MM.1S (cell line): ENCODE results near the gene ZNF286A.
"Not testable (repeated sequence)": the region's sequence is repeated elsewhere in the genome, so short reads cannot be mapped to it uniquely, and the experiment has no call there.

Experiments used
- DNase-seq: peaks from one replicate; pipeline ENCODE4 v3.0.0-alpha.2; 2015
- H2AFZ ChIP-seq: fragments of 300-600 bp; sonication (generic); 2 replicates; pipeline ENCODE4 v1.6.0; 2016; ENCODE audit warnings: antibody characterized with exemption, low read length
- H3F3A ChIP-seq: fragments of 300-600 bp; sonication (generic); 2 replicates; pipeline ENCODE4 v1.6.1; 2016; ENCODE audit warnings: mild to moderate bottlenecking, antibody characterized with exemption, low read length, moderate library complexity, mixed read lengths; ENCODE audit not compliant: insufficient read depth
- H3K27ac ChIP-seq: fragments of 300-600 bp; sonication (generic); 2 replicates; pipeline ENCODE4 v1.5.1; 2016; ENCODE audit warnings: mild to moderate bottlenecking, low read length
- H3K27me3 ChIP-seq: fragments of 300-600 bp; sonication (generic); replicated peaks from 2 replicates; pipeline ENCODE4 v1.6.0; 2016; ENCODE audit warnings: low read length; ENCODE audit not compliant: insufficient read depth
- H3K36me3 ChIP-seq: fragments of 300-600 bp; sonication (generic); replicated peaks from 2 replicates; pipeline ENCODE4 v1.6.1; 2016; ENCODE audit warnings: mild to moderate bottlenecking, low read length, mixed read lengths; ENCODE audit not compliant: insufficient read depth
- H3K4me1 ChIP-seq: fragments of 300-600 bp; sonication (generic); 2 replicates; pipeline ENCODE4 v1.6.1; 2016; ENCODE audit warnings: low read length, mixed read lengths
- H3K4me2 ChIP-seq: fragments of 300-600 bp; sonication (generic); 2 replicates; pipeline ENCODE4 v1.6.0; 2016; ENCODE audit warnings: low read depth, low read length
- H3K4me3 ChIP-seq: fragments of 300-600 bp; sonication (generic); 2 replicates; pipeline ENCODE4 v1.5.1; 2016; ENCODE audit warnings: low read length, mixed read lengths
- H3K79me2 ChIP-seq: fragments of 300-600 bp; sonication (generic); 2 replicates; pipeline ENCODE4 v1.6.1; 2016; ENCODE audit warnings: mixed run types, low read length, mixed read lengths
- H3K9ac ChIP-seq: fragments of 300-600 bp; sonication (generic); 2 replicates; pipeline ENCODE4 v1.6.1; 2016; ENCODE audit warnings: low read length, mixed read lengths
- H3K9me2 ChIP-seq: fragments of 300-600 bp; sonication (generic); replicated peaks from 2 replicates; pipeline ENCODE4 v1.6.1; 2016; ENCODE audit warnings: mild to moderate bottlenecking, low read length, mixed read lengths; ENCODE audit not compliant: insufficient read depth
- H3K9me3 ChIP-seq: fragments of 300-600 bp; sonication (generic); replicated peaks from 2 replicates; pipeline ENCODE4 v1.6.1; 2016; ENCODE audit warnings: mild to moderate bottlenecking, low read length, mixed read lengths; ENCODE audit not compliant: insufficient read depth
- H4K20me1 ChIP-seq: fragments of 300-600 bp; sonication (generic); 2 replicates; pipeline ENCODE4 v1.6.1; 2016; ENCODE audit warnings: mild to moderate bottlenecking, low read length, moderate library complexity, mixed read lengths; ENCODE audit not compliant: insufficient read depth
- EZH2 ChIP-seq: fragments of 300-600 bp; sonication (generic); optimal IDR thresholded peaks from 2 replicates; pipeline ENCODE3; 2017; ENCODE audit warnings: low read depth, mild to moderate bottlenecking, antibody characterized with exemption, low read length, mixed read lengths
- EZH2phosphoT487 ChIP-seq: fragments of 300-600 bp; sonication (generic); IDR thresholded peaks from 2 replicates; pipeline ENCODE4 v1.6.1; 2018; ENCODE audit warnings: antibody characterized with exemption, low read length
- TF ChIP-seq, protein P1 (sequence below): fragments of 300-600 bp; sonication (generic); IDR thresholded peaks from 2 replicates; pipeline ENCODE4 v1.5.1; 2016; ENCODE audit warnings: antibody characterized with exemption, low read length, mixed read lengths

ZNF286A gene

DNA sequence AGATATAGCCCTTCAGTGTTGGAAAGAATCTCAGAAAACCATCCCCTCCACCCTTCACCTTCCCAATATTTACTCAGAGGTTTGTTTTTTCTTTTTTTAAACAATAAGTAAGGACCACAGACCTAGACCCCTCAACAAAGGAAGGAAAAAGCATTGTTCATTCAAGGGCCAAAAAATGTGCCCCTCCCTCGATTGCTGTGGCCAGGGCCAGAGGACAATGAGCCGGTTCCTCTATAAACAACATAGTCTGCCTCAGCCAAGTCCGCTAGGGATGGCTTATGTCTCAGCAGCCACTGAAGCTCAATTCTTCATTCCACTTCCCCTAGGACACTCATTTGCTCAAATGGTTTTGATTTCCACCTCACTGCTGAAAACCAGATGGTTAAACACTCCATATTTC, 39.5 kb upstream of the ZNF286A start:
- Histone ChIP-seq H3K4me3 (no peak overlapping the region), H3K9me3 (no peaks in the 10 kb centered on the region), H3F3A (no peaks in the 10 kb centered on the region), H3K27me3 (no peaks in the 10 kb centered on the region), H4K20me1 (no peaks in the 10 kb centered on the region), H3K4me1 (no peaks in the 10 kb centered on the region), H3K4me2 (no peak overlapping the region), H3K9ac (no peak overlapping the region), H3K79me2 (no peaks in the 10 kb centered on the region), H3K27ac (no peak overlapping the region), H3K36me3 (no peaks in the 10 kb centered on the region), H3K9me2 (no peaks in the 10 kb centered on the region), H2AFZ (no peak overlapping the region)
- TF ChIP-seq EZH2, result no peak
- no peak for DNase-seq

- Histone ChIP-seq H3K36me3 (no peaks in the 10 kb centered on the region), H3K4me1 (no peaks in the 10 kb centered on the region), H3F3A (no peaks in the 10 kb centered on the region), H2AFZ (no peak overlapping the region), H4K20me1 (no peaks in the 10 kb centered on the region), H3K9me3 (no peaks in the 10 kb centered on the region), H3K4me2 (no peak overlapping the region), H3K9ac (no peak overlapping the region), H3K4me3 (no peak overlapping the region), H3K27ac (no peak overlapping the region), H3K9me2 (no peaks in the 10 kb centered on the region), H3K27me3 (no peaks in the 10 kb centered on the region), H3K79me2 (no peaks in the 10 kb centered on the region)
- no peak for DNase-seq
- TF ChIP-seq EZH2 (no peak), EZH2phosphoT487 (no peak)
- TF ChIP-seq, protein P1, sequence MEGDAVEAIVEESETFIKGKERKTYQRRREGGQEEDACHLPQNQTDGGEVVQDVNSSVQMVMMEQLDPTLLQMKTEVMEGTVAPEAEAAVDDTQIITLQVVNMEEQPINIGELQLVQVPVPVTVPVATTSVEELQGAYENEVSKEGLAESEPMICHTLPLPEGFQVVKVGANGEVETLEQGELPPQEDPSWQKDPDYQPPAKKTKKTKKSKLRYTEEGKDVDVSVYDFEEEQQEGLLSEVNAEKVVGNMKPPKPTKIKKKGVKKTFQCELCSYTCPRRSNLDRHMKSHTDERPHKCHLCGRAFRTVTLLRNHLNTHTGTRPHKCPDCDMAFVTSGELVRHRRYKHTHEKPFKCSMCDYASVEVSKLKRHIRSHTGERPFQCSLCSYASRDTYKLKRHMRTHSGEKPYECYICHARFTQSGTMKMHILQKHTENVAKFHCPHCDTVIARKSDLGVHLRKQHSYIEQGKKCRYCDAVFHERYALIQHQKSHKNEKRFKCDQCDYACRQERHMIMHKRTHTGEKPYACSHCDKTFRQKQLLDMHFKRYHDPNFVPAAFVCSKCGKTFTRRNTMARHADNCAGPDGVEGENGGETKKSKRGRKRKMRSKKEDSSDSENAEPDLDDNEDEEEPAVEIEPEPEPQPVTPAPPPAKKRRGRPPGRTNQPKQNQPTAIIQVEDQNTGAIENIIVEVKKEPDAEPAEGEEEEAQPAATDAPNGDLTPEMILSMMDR, result no peak
These were observed 36.9 kb upstream of the ZNF286A start for GRCh38 chr17:15662681-15663080.

GRCh38 chr17:15663176-15663575, 36.4 kb upstream of the ZNF286A start:
- no peaks in the 10 kb centered on the region for H3K4me1 ChIP-seq
- H3K27me3 ChIP-seq, result no peaks in the 10 kb centered on the region
- H3K36me3 ChIP-seq, result no peaks in the 10 kb centered on the region
- no peaks in the 10 kb centered on the region for H3F3A ChIP-seq
- H4K20me1 ChIP-seq, result no peaks in the 10 kb centered on the region
- no peak overlapping the region for H3K27ac ChIP-seq
- H3K9me2 ChIP-seq, result no peaks in the 10 kb centered on the region
- no peak overlapping the region for H3K4me2 ChIP-seq
- no peak for DNase-seq
- no peaks in the 10 kb centered on the region for H3K9me3 ChIP-seq
- TF ChIP-seq EZH2phosphoT487, result no peak
- TF ChIP-seq, protein P1, result no peak
- no peak for TF ChIP-seq EZH2
- H3K4me3 ChIP-seq, result no peak overlapping the region
- no peaks in the 10 kb centered on the region for H3K79me2 ChIP-seq
- no peak overlapping the region for H2AFZ ChIP-seq
- no peak overlapping the region for H3K9ac ChIP-seq

- H3K27ac ChIP-seq, result no peak overlapping the region
- TF ChIP-seq EZH2phosphoT487, result no peak
- TF ChIP-seq, protein P1, result no peak
- no peak for TF ChIP-seq EZH2
- no peak overlapping the region for H3K9ac ChIP-seq
- H2AFZ ChIP-seq, result no peak overlapping the region
- H3K4me1 ChIP-seq, result no peaks in the 10 kb centered on the region
- H3K79me2 ChIP-seq, result no peaks in the 10 kb centered on the region
- H3F3A ChIP-seq, result no peaks in the 10 kb centered on the region
- H3K4me3 ChIP-seq, result no peak overlapping the region
- H3K36me3 ChIP-seq, result no peaks in the 10 kb centered on the region
- H3K27me3 ChIP-seq, result no peaks in the 10 kb centered on the region
- no peaks in the 10 kb centered on the region for H3K9me2 ChIP-seq
- no peak overlapping the region for H3K4me2 ChIP-seq
- DNase-seq, result no peak
- H4K20me1 ChIP-seq, result no peaks in the 10 kb centered on the region
- H3K9me3 ChIP-seq, result no peaks in the 10 kb centered on the region
These were observed 35.9 kb upstream of the ZNF286A start for GRCh38 chr17:15663691-15664090.

DNA sequence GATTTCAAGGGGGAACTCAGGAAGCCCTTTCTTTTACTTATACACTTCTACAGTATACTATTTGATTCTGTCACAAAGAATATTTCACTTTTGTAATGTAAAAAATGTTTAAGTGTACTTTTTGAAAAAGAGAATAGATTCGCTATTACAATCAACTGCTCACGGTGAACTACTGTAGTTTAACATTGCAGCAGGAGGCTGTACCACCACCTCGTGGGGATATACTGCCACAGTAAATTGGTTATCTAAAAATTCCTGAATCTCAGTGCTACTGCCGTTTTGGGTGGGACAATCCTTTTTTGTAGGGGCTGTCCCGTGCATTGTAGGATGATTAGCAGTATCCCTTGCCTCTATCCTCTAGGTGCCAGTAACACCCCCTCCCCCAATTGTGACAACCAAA, 30.0 kb upstream of the ZNF286A start:
- H3K27me3 ChIP-seq, H3K9me2 ChIP-seq, H3F3A ChIP-seq, DNase-seq, H4K20me1 ChIP-seq, H3K4me2 ChIP-seq, H3K36me3 ChIP-seq, H3K79me2 ChIP-seq, H2AFZ ChIP-seq, H3K4me1 ChIP-seq, H3K4me3 ChIP-seq, H3K9me3 ChIP-seq, H3K9ac ChIP-seq, H3K27ac ChIP-seq: not testable (repeated sequence)

- H4K20me1 ChIP-seq, H3K36me3 ChIP-seq, DNase-seq, H2AFZ ChIP-seq, H3K4me1 ChIP-seq, H3K9me3 ChIP-seq, H3K79me2 ChIP-seq, H3F3A ChIP-seq, H3K9me2 ChIP-seq, H3K27me3 ChIP-seq, H3K27ac ChIP-seq, H3K4me3 ChIP-seq, H3K9ac ChIP-seq, H3K4me2 ChIP-seq: not testable (repeated sequence)
These were observed 24.9 kb upstream of the ZNF286A start for GRCh38 chr17:15674640-15675039.
